Stimulated activated effector memory CD8-positive, alpha-beta T cell treated with anti-CD3 and anti-CD28 coated beads, Interleukin-12 subunit alpha, Interleukin-12 subunit beta, amount 100 ng/mL, for 72 hours (primary cell): ENCODE data around the gene RASGRF2.
A peak's percentile ranks its signal among the peaks of the same experiment; 100 is the strongest.

Experiments used
- ATAC-seq: fragments of 150-1000 bp; cut with Tn5 transposase; 2 replicates; pipeline ENCODE4 v1.10.0; 2021
- DNase-seq, 2 donors: peaks; one replicate each; pipeline ENCODE4 v3.0.0; 2021 to 2022; ENCODE audit warnings: low spot score in 2 of 2
- H3K27ac Mint-ChIP-seq: one replicate; pipeline ENCODE4 v1.8.0; 2022; ENCODE audit warnings: mild to moderate bottlenecking, mixed read lengths
- H3K36me3 Mint-ChIP-seq: one replicate; pipeline ENCODE4 v1.8.0; 2022; ENCODE audit warnings: mild to moderate bottlenecking, mixed read lengths
- H3K4me1 Mint-ChIP-seq: one replicate; pipeline ENCODE4 v1.8.0; 2022; ENCODE audit warnings: mixed read lengths
- H3K4me3 Mint-ChIP-seq: one replicate; pipeline ENCODE4 v1.8.0; 2022; ENCODE audit warnings: mild to moderate bottlenecking, mixed read lengths
- H3K9me3 Mint-ChIP-seq: one replicate; pipeline ENCODE4 v1.8.0; 2022; ENCODE audit warnings: mixed read lengths

The RASGRF2 gene, protein sequence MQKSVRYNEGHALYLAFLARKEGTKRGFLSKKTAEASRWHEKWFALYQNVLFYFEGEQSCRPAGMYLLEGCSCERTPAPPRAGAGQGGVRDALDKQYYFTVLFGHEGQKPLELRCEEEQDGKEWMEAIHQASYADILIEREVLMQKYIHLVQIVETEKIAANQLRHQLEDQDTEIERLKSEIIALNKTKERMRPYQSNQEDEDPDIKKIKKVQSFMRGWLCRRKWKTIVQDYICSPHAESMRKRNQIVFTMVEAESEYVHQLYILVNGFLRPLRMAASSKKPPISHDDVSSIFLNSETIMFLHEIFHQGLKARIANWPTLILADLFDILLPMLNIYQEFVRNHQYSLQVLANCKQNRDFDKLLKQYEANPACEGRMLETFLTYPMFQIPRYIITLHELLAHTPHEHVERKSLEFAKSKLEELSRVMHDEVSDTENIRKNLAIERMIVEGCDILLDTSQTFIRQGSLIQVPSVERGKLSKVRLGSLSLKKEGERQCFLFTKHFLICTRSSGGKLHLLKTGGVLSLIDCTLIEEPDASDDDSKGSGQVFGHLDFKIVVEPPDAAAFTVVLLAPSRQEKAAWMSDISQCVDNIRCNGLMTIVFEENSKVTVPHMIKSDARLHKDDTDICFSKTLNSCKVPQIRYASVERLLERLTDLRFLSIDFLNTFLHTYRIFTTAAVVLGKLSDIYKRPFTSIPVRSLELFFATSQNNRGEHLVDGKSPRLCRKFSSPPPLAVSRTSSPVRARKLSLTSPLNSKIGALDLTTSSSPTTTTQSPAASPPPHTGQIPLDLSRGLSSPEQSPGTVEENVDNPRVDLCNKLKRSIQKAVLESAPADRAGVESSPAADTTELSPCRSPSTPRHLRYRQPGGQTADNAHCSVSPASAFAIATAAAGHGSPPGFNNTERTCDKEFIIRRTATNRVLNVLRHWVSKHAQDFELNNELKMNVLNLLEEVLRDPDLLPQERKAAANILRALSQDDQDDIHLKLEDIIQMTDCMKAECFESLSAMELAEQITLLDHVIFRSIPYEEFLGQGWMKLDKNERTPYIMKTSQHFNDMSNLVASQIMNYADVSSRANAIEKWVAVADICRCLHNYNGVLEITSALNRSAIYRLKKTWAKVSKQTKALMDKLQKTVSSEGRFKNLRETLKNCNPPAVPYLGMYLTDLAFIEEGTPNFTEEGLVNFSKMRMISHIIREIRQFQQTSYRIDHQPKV (N-terminal part only)

DNA sequence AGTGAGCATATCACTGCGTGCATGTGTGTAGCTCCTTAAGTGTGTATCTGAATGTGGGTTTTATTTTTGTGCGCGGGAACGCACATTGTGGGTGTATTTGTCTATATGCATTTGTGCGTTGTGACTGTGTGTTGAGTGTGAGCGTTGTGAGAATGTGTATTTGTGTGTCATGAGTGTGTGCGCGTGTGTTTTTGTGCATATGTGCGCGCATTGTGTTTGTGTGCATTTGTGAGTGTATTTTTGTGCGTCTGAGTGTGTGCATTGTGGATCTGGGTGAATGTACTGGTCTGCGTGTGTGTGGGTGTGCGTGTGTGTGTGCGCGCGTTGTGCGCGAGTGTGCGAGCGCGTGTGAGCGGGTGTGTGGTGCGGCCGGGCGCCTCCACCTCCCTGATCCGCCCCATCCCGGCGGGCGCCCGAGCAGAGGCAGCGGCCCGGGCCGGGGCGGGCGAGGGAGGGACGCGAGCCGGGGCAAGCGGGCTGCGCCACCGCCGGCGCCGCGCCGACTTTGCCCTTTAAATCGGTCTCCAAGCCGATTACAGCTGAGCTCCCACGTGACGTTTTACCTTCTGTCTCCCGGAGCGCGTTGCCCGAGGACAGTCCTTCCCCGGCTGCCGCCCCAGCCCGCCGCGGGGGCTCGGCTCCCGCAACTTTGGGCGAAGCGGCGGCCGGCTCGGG is at the start of gene RASGRF2:
RASGRF2 (plus strand) TSS at position 596 of the 675 bp plus-strand sequence. CDS start 376 bp downstream, outside the sequence.
- Mint-ChIP-seq H3K4me1 (peaks cover 46% of the 10 kb centered on the region), H3K27ac (peak within 1 kb of the TSS; percentile 46), H3K9me3 (no peaks in the 10 kb centered on the region), H3K36me3 (peaks cover 14% of the 10 kb centered on the region), H3K4me3 (peak within 1 kb of the TSS; percentile 70)
- ATAC-seq (peak; percentile 54), DNase-seq (peak; percentile 10 to 62)

DNA sequence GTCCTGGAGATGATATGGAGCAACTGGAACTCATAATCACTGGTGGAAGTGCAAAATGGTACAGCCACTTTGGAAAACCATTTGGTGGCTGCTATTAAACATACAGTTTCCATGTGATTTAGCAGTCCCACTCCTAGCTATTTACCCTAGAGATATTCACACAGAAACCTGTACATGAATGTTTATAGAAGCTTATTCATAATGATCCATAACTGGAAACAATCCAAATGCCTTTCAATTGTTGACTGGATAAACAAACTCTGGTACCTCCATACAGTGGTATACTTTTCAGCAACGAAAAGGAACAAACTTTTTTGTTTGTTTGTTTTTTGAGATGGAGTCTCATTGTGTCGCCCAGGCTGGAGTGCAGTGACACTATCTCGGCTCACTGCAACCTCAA is 47.7 kb upstream of the RASGRF2 start:
- peaks cover 4% of the 10 kb centered on the region for H3K9me3 Mint-ChIP-seq
- ATAC-seq: no peak
- no peaks in the 10 kb centered on the region for H3K36me3 Mint-ChIP-seq

GRCh38 chr5:80915716-80916115 is 44.4 kb upstream of the RASGRF2 start:
- peaks cover 4% of the 10 kb centered on the region for H3K9me3 Mint-ChIP-seq
- no peaks in the 10 kb centered on the region for H3K4me1 Mint-ChIP-seq
- no peak overlapping the region for H3K4me3 Mint-ChIP-seq
- ATAC-seq (no peak), DNase-seq (no peak)
- no peaks in the 10 kb centered on the region for H3K36me3 Mint-ChIP-seq
- H3K27ac Mint-ChIP-seq: no peak overlapping the region

More for the DNA sequence above, 47.7 kb upstream of the RASGRF2 start:
- no peak overlapping the region for H3K27ac Mint-ChIP-seq
- H3K4me1 Mint-ChIP-seq: no peaks in the 10 kb centered on the region
- DNase-seq: no peak
- no peak overlapping the region for H3K4me3 Mint-ChIP-seq

DNA sequence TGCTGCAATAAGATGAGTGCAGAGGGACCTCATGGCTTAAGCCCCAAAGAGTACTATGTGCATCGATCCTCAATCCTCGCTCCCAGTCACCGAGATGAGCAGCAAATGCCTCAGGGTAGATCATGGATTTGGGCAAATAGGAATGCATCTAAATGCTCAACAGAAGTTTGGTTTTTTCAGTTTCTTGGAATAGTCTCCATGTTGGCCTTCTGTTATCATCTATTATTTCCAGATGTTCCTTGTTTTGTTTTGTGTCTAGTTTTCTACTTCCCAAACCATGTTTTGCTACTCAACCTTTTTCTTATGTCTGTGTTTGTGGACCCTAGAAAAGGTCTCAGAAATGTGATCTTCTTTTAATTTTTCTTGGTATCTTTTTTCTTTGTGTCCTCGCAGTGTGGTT is 43.5 kb upstream of the RASGRF2 start:
- ATAC-seq (no peak), DNase-seq (no peak)

DNA sequence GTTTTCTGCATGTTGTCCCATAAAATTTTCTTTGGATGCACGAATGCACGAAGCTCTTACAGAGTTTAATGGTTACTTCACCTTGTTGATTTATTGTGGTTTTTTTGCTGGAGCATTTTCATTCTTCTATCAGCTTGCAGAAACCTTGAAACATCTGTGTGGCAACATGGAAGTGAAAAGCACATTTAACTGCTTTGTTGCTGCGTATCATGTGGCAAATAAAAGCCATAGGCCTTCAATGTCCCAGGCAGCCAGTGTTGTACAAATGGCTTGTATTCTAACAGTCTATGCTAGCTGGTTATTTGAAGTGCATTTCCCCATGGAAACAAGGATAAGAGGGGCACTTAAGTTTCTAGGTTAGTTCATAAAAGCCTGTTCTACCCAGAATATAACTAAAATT is 42.5 kb upstream of the RASGRF2 start:
- Mint-ChIP-seq H3K4me1 (no peaks in the 10 kb centered on the region), H3K36me3 (no peaks in the 10 kb centered on the region), H3K4me3 (no peak overlapping the region), H3K9me3 (no peaks in the 10 kb centered on the region), H3K27ac (no peak overlapping the region)
- DNase-seq (no peak), ATAC-seq (no peak)

More for the DNA sequence above, 43.5 kb upstream of the RASGRF2 start:
- Mint-ChIP-seq H3K36me3 (no peaks in the 10 kb centered on the region), H3K27ac (no peak overlapping the region), H3K4me1 (no peaks in the 10 kb centered on the region), H3K9me3 (peaks cover 4% of the 10 kb centered on the region), H3K4me3 (no peak overlapping the region)

DNA sequence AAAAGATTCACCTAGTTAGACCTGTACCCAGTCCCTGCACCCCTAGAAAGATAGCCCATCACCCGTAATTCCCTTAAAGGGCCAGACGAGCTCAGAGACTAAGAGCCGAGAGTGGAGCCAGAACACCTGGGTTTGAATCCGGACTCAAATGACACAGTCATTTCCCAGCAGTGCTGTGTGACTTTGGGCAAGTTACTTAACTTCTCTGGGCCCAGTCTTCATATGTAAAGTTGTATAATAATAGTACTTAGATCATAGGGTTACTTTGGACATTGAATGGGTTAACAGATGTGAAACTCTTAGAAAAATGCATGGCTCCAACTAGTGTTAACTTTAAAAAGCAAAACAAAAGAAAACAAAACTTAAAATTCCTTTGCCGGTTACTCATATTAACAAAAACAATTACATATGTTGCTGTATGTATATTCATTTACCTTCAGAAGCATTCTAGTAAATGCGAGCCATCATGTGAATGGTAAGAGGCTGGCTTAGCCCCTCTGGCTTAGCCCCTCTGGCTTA is 40.4 kb upstream of the RASGRF2 start:
- ATAC-seq: no peak
- H3K9me3 Mint-ChIP-seq: no peaks in the 10 kb centered on the region
- H3K36me3 Mint-ChIP-seq: no peaks in the 10 kb centered on the region
- no peak overlapping the region for H3K27ac Mint-ChIP-seq
- no peak for DNase-seq
- H3K4me1 Mint-ChIP-seq: no peaks in the 10 kb centered on the region
- H3K4me3 Mint-ChIP-seq: no peak overlapping the region

- DNase-seq (no peak), ATAC-seq (no peak)
- Mint-ChIP-seq H3K36me3 (no peaks in the 10 kb centered on the region), H3K27ac (no peak overlapping the region), H3K4me1 (no peaks in the 10 kb centered on the region), H3K9me3 (no peaks in the 10 kb centered on the region), H3K4me3 (no peak overlapping the region)
These were observed 39.8 kb upstream of the RASGRF2 start for GRCh38 chr5:80920333-80920732.

- H3K27ac Mint-ChIP-seq: no peak overlapping the region
- DNase-seq (no peak), ATAC-seq (no peak)
- H3K4me3 Mint-ChIP-seq: no peak overlapping the region
- no peaks in the 10 kb centered on the region for H3K9me3 Mint-ChIP-seq
- H3K4me1 Mint-ChIP-seq: no peaks in the 10 kb centered on the region
- no peaks in the 10 kb centered on the region for H3K36me3 Mint-ChIP-seq
These were observed 39.1 kb upstream of the RASGRF2 start for GRCh38 chr5:80921026-80921425.

GRCh38 chr5:80925931-80926330 is 34.2 kb upstream of the RASGRF2 start:
- no peaks in the 10 kb centered on the region for H3K4me1 Mint-ChIP-seq
- H3K27ac Mint-ChIP-seq: no peak overlapping the region
- no peaks in the 10 kb centered on the region for H3K9me3 Mint-ChIP-seq
- no peak for ATAC-seq
- H3K36me3 Mint-ChIP-seq: no peaks in the 10 kb centered on the region
- no peak overlapping the region for H3K4me3 Mint-ChIP-seq
- no peak for DNase-seq

DNA sequence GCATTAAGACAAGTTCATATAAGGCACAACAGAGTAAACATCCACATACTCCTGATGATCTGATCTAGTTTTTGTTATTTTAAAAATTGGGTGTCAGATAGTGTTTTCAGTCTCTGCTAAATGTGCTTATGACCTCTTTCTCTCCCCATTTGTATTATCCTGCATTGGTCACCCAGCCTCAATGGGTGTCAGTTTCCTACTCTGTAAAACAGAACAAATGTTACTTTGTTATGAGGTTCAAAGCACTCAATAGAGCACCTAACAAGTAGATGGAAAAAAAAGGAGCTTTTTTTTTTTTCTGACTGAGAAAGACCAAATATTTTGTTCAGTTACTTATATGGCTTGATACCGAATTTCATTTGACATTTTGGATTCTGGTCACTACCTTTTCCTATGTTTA is 33.6 kb upstream of the RASGRF2 start:
- Mint-ChIP-seq H3K4me3 (no peak overlapping the region), H3K4me1 (no peaks in the 10 kb centered on the region), H3K27ac (no peak overlapping the region), H3K36me3 (no peaks in the 10 kb centered on the region), H3K9me3 (no peaks in the 10 kb centered on the region)
- ATAC-seq: no peak
- no peak for DNase-seq

- no peaks in the 10 kb centered on the region for H3K4me1 Mint-ChIP-seq
- no peak overlapping the region for H3K27ac Mint-ChIP-seq
- DNase-seq: no peak
- no peaks in the 10 kb centered on the region for H3K36me3 Mint-ChIP-seq
- ATAC-seq: no peak
- no peak overlapping the region for H3K4me3 Mint-ChIP-seq
- H3K9me3 Mint-ChIP-seq: no peaks in the 10 kb centered on the region
These were observed 33.0 kb upstream of the RASGRF2 start for GRCh38 chr5:80926979-80927656.

DNA sequence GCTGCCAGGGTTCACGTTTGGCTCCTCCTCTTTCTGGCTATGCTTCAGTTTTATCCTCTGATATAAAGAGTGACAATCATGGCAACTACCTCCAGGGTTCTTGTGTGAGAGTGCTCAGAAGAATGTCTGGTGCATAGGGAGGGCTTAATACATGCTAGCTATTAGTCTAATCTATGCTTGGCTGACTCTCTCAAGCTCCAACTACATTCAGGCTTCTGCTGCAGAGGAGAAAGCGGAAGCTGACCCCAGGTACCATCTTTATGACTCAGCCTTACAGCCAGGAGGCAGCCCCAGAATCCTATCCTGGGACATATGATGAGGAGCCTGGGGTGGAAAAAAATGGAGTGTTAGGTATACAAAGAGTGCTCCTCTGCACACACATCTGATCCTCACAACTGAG is 32.1 kb upstream of the RASGRF2 start:
- H3K9me3 Mint-ChIP-seq: no peaks in the 10 kb centered on the region
- H3K27ac Mint-ChIP-seq: no peak overlapping the region
- DNase-seq (no peak), ATAC-seq (no peak)
- H3K4me1 Mint-ChIP-seq: no peaks in the 10 kb centered on the region
- H3K36me3 Mint-ChIP-seq: no peaks in the 10 kb centered on the region
- no peak overlapping the region for H3K4me3 Mint-ChIP-seq

DNA sequence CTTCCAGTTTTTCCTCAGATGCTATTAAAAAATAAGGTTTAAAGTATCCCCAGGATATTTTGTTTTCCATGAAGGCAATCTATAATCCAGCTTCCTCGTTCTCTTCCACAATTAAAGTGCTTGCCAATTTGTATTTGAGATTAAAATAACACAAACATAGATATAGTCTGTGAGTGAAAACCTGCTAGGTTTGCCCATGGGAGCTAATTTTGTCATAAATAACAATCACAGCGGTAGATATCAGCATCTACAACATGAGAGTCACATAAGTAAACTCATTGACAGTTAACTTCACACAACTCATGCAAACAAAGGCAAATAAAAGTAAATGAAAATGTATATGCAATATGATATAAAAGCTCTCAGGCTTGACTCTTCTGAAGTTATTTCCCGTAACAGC is 29.2 kb upstream of the RASGRF2 start:
- Mint-ChIP-seq H3K27ac (no peak overlapping the region), H3K4me3 (no peak overlapping the region), H3K9me3 (no peaks in the 10 kb centered on the region), H3K36me3 (no peaks in the 10 kb centered on the region), H3K4me1 (peaks cover 3% of the 10 kb centered on the region)
- ATAC-seq (no peak), DNase-seq (no peak)

GRCh38 chr5:80931411-80931810 is 28.8 kb upstream of the RASGRF2 start:
- H3K4me1 Mint-ChIP-seq: peaks cover 5% of the 10 kb centered on the region
- no peaks in the 10 kb centered on the region for H3K36me3 Mint-ChIP-seq
- H3K27ac Mint-ChIP-seq: no peak overlapping the region
- no peak overlapping the region for H3K4me3 Mint-ChIP-seq
- no peaks in the 10 kb centered on the region for H3K9me3 Mint-ChIP-seq
- no peak for ATAC-seq
- DNase-seq: no peak
